Stimulated activated effector memory CD8-positive, alpha-beta T cell treated with anti-CD3 and anti-CD28 coated beads, Interleukin-12 subunit alpha, Interleukin-12 subunit beta, amount 100 ng/mL, for 72 hours (primary cell): ENCODE results near the gene ZNF467.

Experiments used
- ATAC-seq: fragments of 150-1000 bp; cut with Tn5 transposase; 2 replicates; pipeline ENCODE4 v1.10.0; 2021
- DNase-seq, 2 donors: peaks; one replicate each; pipeline ENCODE4 v3.0.0; 2021 to 2022; ENCODE audit warnings: low spot score in 2 of 2
- H3K27ac Mint-ChIP-seq: one replicate; pipeline ENCODE4 v1.8.0; 2022; ENCODE audit warnings: mild to moderate bottlenecking, mixed read lengths
- H3K36me3 Mint-ChIP-seq: one replicate; pipeline ENCODE4 v1.8.0; 2022; ENCODE audit warnings: mild to moderate bottlenecking, mixed read lengths
- H3K4me1 Mint-ChIP-seq: one replicate; pipeline ENCODE4 v1.8.0; 2022; ENCODE audit warnings: mixed read lengths
- H3K4me3 Mint-ChIP-seq: one replicate; pipeline ENCODE4 v1.8.0; 2022; ENCODE audit warnings: mild to moderate bottlenecking, mixed read lengths
- H3K9me3 Mint-ChIP-seq: one replicate; pipeline ENCODE4 v1.8.0; 2022; ENCODE audit warnings: mixed read lengths

ZNF467 gene

GRCh38 chr7:149795126-149795525 is 21.7 kb upstream of the ZNF467 start:
- Mint-ChIP-seq H3K4me3 (no peak overlapping the region), H3K9me3 (no peaks in the 10 kb centered on the region), H3K27ac (no peak overlapping the region), H3K36me3 (no peaks in the 10 kb centered on the region), H3K4me1 (no peaks in the 10 kb centered on the region)
- ATAC-seq: no peak
- DNase-seq: no peak

- H3K9me3 Mint-ChIP-seq: no peaks in the 10 kb centered on the region
- H3K36me3 Mint-ChIP-seq: no peaks in the 10 kb centered on the region
- no peak overlapping the region for H3K27ac Mint-ChIP-seq
- DNase-seq (no peak), ATAC-seq (no peak)
- no peak overlapping the region for H3K4me3 Mint-ChIP-seq
- H3K4me1 Mint-ChIP-seq: no peaks in the 10 kb centered on the region
Observed at GRCh38 chr7:149794661-149795060, 21.3 kb upstream of the ZNF467 start.

- Mint-ChIP-seq H3K4me1 (no peaks in the 10 kb centered on the region), H3K9me3 (no peaks in the 10 kb centered on the region), H3K27ac (no peak overlapping the region), H3K36me3 (no peaks in the 10 kb centered on the region), H3K4me3 (no peak overlapping the region)
- ATAC-seq (no peak), DNase-seq (no peak)
Observed at GRCh38 chr7:149793261-149793660, 19.9 kb upstream of the ZNF467 start.

- ATAC-seq: no peak
Observed at GRCh38 chr7:149792220-149792595, 18.8 kb upstream of the ZNF467 start.

GRCh38 chr7:149791411-149792219 is 18.2 kb upstream of the ZNF467 start:
- Mint-ChIP-seq H3K27ac (no peak overlapping the region), H3K4me3 (no peak overlapping the region), H3K36me3 (no peaks in the 10 kb centered on the region), H3K4me1 (no peaks in the 10 kb centered on the region), H3K9me3 (no peaks in the 10 kb centered on the region)
- DNase-seq: no peak
- no peak for ATAC-seq

More at GRCh38 chr7:149792220-149792595, 18.8 kb upstream of the ZNF467 start:
- no peak for DNase-seq
- no peaks in the 10 kb centered on the region for H3K36me3 Mint-ChIP-seq
- H3K4me3 Mint-ChIP-seq: no peak overlapping the region
- H3K4me1 Mint-ChIP-seq: no peaks in the 10 kb centered on the region
- H3K27ac Mint-ChIP-seq: no peak overlapping the region
- no peaks in the 10 kb centered on the region for H3K9me3 Mint-ChIP-seq

GRCh38 chr7:149790754-149791360 is 17.5 kb upstream of the ZNF467 start:
- Mint-ChIP-seq H3K36me3 (no peaks in the 10 kb centered on the region), H3K4me3 (no peak overlapping the region), H3K9me3 (no peaks in the 10 kb centered on the region), H3K4me1 (no peaks in the 10 kb centered on the region), H3K27ac (no peak overlapping the region)
- ATAC-seq: no peak
- DNase-seq: no peak

GRCh38 chr7:149790146-149790548 is 16.8 kb upstream of the ZNF467 start:
- DNase-seq (peak in 1 of 2 donors; percentile 63), ATAC-seq (peak; percentile 39)
- Mint-ChIP-seq H3K36me3 (no peaks in the 10 kb centered on the region), H3K4me3 (no peak overlapping the region), H3K4me1 (no peaks in the 10 kb centered on the region), H3K9me3 (no peaks in the 10 kb centered on the region), H3K27ac (no peak overlapping the region)

GRCh38 chr7:149789101-149789500 is 15.7 kb upstream of the ZNF467 start:
- DNase-seq: no peak
- H3K27ac Mint-ChIP-seq: no peak overlapping the region

GRCh38 chr7:149788300-149788851 is 15.0 kb upstream of the ZNF467 start:
- ATAC-seq (no peak), DNase-seq (no peak)
- Mint-ChIP-seq H3K4me1 (no peaks in the 10 kb centered on the region), H3K9me3 (no peaks in the 10 kb centered on the region), H3K27ac (no peak overlapping the region), H3K36me3 (no peaks in the 10 kb centered on the region), H3K4me3 (no peak overlapping the region)

More at GRCh38 chr7:149789101-149789500, 15.7 kb upstream of the ZNF467 start:
- no peak for ATAC-seq
- Mint-ChIP-seq H3K9me3 (no peaks in the 10 kb centered on the region), H3K36me3 (no peaks in the 10 kb centered on the region), H3K4me1 (no peaks in the 10 kb centered on the region), H3K4me3 (no peak overlapping the region)

- Mint-ChIP-seq H3K4me3 (no peak overlapping the region), H3K4me1 (no peaks in the 10 kb centered on the region), H3K27ac (no peak overlapping the region), H3K9me3 (no peaks in the 10 kb centered on the region), H3K36me3 (no peaks in the 10 kb centered on the region)
- ATAC-seq (no peak), DNase-seq (no peak)
Observed at GRCh38 chr7:149787428-149788299, 14.3 kb upstream of the ZNF467 start.

- ATAC-seq (no peak), DNase-seq (no peak)
- Mint-ChIP-seq H3K4me1 (no peaks in the 10 kb centered on the region), H3K36me3 (no peaks in the 10 kb centered on the region), H3K4me3 (no peak overlapping the region), H3K9me3 (no peaks in the 10 kb centered on the region), H3K27ac (no peak overlapping the region)
Observed at GRCh38 chr7:149785983-149786382, 12.6 kb upstream of the ZNF467 start.

GRCh38 chr7:149785402-149785801 is 12.0 kb upstream of the ZNF467 start:
- ATAC-seq (no peak), DNase-seq (no peak)
- Mint-ChIP-seq H3K4me3 (no peak overlapping the region), H3K27ac (no peak overlapping the region), H3K9me3 (no peaks in the 10 kb centered on the region), H3K36me3 (no peaks in the 10 kb centered on the region), H3K4me1 (no peaks in the 10 kb centered on the region)

GRCh38 chr7:149784251-149784608 is 10.8 kb upstream of the ZNF467 start:
- no peaks in the 10 kb centered on the region for H3K9me3 Mint-ChIP-seq
- DNase-seq (no peak), ATAC-seq (no peak)
- no peak overlapping the region for H3K4me3 Mint-ChIP-seq
- no peaks in the 10 kb centered on the region for H3K36me3 Mint-ChIP-seq
- H3K4me1 Mint-ChIP-seq: no peaks in the 10 kb centered on the region
- no peak overlapping the region for H3K27ac Mint-ChIP-seq

- Mint-ChIP-seq H3K36me3 (no peaks in the 10 kb centered on the region), H3K4me1 (no peaks in the 10 kb centered on the region), H3K4me3 (no peak overlapping the region), H3K9me3 (no peaks in the 10 kb centered on the region), H3K27ac (no peak overlapping the region)
- ATAC-seq: no peak
- no peak for DNase-seq
Observed at GRCh38 chr7:149783386-149784250, 10.2 kb upstream of the ZNF467 start.
